Lower lobe of right lung (tissue), 2 donors: ENCODE measurements around the gene PRR30. TPM values are rescaled to one million over a fixed set of nuclear protein-coding genes. Genes with fewer than 3 reads are reported as not detected.
A peak's percentile ranks its signal among the peaks of the same experiment; 100 is the strongest.

Source experiments
- ATAC-seq, 2 donors: fragments of 200-7000 bp; cut with Tn5 transposase; one replicate each; pipeline ENCODE4 v1.9.1; 2020 to 2022; ENCODE audit warnings: mild to moderate bottlenecking in 2 of 2, moderate library complexity in 2 of 2
- DNase-seq: peaks from one replicate; pipeline ENCODE4 v3.0.0-alpha.2; 2020
- H3K27ac ChIP-seq: fragments of 200-600 bp; one replicate; pipeline ENCODE4 v1.8.0; 2022
- H3K27me3 ChIP-seq: fragments of 200-600 bp; one replicate; pipeline ENCODE4 v1.8.0; 2022; ENCODE audit warnings: low read depth
- H3K36me3 ChIP-seq: fragments of 200-600 bp; one replicate; pipeline ENCODE4 v1.8.0; 2022; ENCODE audit warnings: mild to moderate bottlenecking
- H3K4me1 ChIP-seq: fragments of 200-600 bp; one replicate; pipeline ENCODE4 v1.8.0; 2022
- H3K4me3 ChIP-seq: fragments of 200-600 bp; one replicate; pipeline ENCODE4 v1.8.0; 2022; ENCODE audit warnings: mild to moderate bottlenecking
- H3K9me3 ChIP-seq: fragments of 200-600 bp; one replicate; pipeline ENCODE4 v1.8.0; 2022
- intact Hi-C: fragments of 100-400 bp; cut with DNase I; formaldehyde crosslinking; loops from one replicate; pipeline ENCODE4 v1.11.0; 2022
- long read RNA-seq: library from polyadenylated mRNA; unstranded; transcript quantifications from one replicate; pipeline ENCODE4 v2.0.0, GENCODE V29; 2021
- total RNA-seq: library from RNA; stranded (reverse); fragmentation: NEBNext Ultra II Directional; extraction: Animal tissue kit (Norgen Biotek cat#: 25700); gene quantifications from one replicate; pipeline ENCODE4 v1.2.1, GENCODE V29; 2021
- TF ChIP-seq, protein P1 (sequence below): fragments of 200-600 bp; IDR thresholded peaks from one replicate; pipeline ENCODE4 v1.8.0; 2022; ENCODE audit warnings: antibody characterized with exemption, mild to moderate bottlenecking
- donor health status: DM: no; HTN: yes; CAD: no; lungs with severe emphysema.

Gene PRR30
- total RNA-seq = not detected
- long read RNA-seq = 0 reads

DNA sequence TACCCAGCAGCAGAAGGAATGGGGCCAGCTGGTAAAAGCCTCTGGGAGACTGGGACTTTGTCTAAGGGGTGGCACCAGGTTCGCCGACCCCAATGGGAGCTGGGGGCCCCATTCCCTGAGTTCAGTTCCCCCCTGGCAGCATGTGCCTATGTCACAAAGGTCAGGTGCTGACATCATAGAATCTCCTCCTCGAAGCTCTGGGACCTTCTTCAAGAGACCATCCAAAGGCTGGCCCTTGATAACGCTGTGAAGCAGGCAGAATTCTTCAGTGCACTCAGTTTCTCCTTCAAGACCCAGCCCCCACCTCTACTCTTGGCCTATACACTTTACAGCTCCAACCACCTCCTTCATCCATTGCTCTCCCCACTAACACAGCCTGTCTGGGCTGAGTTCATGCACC is at the start of gene PRR30:
Gene PRR30 (minus strand): TSS at position 101 of the 400 bp plus-strand sequence. CDS start 1,081 bp downstream, outside the sequence.
- TF ChIP-seq, protein P1, sequence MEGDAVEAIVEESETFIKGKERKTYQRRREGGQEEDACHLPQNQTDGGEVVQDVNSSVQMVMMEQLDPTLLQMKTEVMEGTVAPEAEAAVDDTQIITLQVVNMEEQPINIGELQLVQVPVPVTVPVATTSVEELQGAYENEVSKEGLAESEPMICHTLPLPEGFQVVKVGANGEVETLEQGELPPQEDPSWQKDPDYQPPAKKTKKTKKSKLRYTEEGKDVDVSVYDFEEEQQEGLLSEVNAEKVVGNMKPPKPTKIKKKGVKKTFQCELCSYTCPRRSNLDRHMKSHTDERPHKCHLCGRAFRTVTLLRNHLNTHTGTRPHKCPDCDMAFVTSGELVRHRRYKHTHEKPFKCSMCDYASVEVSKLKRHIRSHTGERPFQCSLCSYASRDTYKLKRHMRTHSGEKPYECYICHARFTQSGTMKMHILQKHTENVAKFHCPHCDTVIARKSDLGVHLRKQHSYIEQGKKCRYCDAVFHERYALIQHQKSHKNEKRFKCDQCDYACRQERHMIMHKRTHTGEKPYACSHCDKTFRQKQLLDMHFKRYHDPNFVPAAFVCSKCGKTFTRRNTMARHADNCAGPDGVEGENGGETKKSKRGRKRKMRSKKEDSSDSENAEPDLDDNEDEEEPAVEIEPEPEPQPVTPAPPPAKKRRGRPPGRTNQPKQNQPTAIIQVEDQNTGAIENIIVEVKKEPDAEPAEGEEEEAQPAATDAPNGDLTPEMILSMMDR = no peak
- intact Hi-C loops = no loop called here
- Histone ChIP-seq H3K36me3 (no peaks in the 10 kb centered on the region), H3K4me1 (no peaks in the 10 kb centered on the region), H3K27me3 (no peaks in the 10 kb centered on the region), H3K9me3 (no peaks in the 10 kb centered on the region), H3K27ac (no peak within 1 kb of the TSS), H3K4me3 (no peak within 1 kb of the TSS)
- no peak for ATAC-seq
- DNase-seq = no peak

- intact Hi-C loops = no loop called here
These were observed 47.6 kb upstream of the PRR30 start for GRCh38 chr2:27186613-27187345.

GRCh38 chr2:27185331-27186026 is 46.3 kb upstream of the PRR30 start:
- no peaks in the 10 kb centered on the region for H3K27me3 ChIP-seq
- H3K36me3 ChIP-seq = no peaks in the 10 kb centered on the region
- peak; percentile 72 for DNase-seq
- H3K27ac ChIP-seq = peak overlapping the region; percentile 20
- ATAC-seq = peak; percentile 80 to 88
- H3K4me3 ChIP-seq = no peak overlapping the region
- H3K4me1 ChIP-seq = no peaks in the 10 kb centered on the region
- TF ChIP-seq, protein P1 = no peak
- H3K9me3 ChIP-seq = no peaks in the 10 kb centered on the region
- intact Hi-C loops = no loop called here

More at GRCh38 chr2:27186613-27187345, 47.6 kb upstream of the PRR30 start:
- no peaks in the 10 kb centered on the region for H3K4me1 ChIP-seq
- ATAC-seq = no peak
- no peak for DNase-seq
- no peaks in the 10 kb centered on the region for H3K36me3 ChIP-seq
- H3K4me3 ChIP-seq = no peak overlapping the region
- H3K9me3 ChIP-seq = no peaks in the 10 kb centered on the region
- TF ChIP-seq, protein P1 = no peak
- no peak overlapping the region for H3K27ac ChIP-seq
- no peaks in the 10 kb centered on the region for H3K27me3 ChIP-seq

DNA sequence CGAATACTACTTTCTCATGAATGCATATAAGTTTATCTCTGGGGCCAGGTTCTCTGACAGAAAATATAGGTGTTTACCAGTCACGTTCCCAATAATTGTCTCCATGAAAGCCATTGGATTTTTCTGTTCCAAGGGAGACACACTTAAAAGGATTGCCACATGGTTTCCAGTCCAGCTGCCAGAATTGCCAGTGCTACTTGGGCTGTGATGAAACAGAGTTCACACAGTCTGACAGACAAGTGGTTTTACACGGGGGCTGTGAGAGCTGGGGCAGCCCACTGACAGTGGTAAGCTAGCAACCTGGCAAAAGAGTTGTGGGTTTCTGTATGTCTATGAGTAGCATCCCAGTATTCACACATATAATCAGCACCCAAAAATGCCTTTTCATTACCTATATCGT is 44.9 kb upstream of the PRR30 start:
- ATAC-seq (peak; percentile 23 to 28), DNase-seq (no peak)
- no peaks in the 10 kb centered on the region for H3K4me1 ChIP-seq
- H3K27ac ChIP-seq = peak overlapping the region; percentile 20
- no peaks in the 10 kb centered on the region for H3K36me3 ChIP-seq
- no peaks in the 10 kb centered on the region for H3K9me3 ChIP-seq
- intact Hi-C loops = no loop called here
- no peaks in the 10 kb centered on the region for H3K27me3 ChIP-seq
- TF ChIP-seq, protein P1 = no peak
- H3K4me3 ChIP-seq = no peak overlapping the region

DNA sequence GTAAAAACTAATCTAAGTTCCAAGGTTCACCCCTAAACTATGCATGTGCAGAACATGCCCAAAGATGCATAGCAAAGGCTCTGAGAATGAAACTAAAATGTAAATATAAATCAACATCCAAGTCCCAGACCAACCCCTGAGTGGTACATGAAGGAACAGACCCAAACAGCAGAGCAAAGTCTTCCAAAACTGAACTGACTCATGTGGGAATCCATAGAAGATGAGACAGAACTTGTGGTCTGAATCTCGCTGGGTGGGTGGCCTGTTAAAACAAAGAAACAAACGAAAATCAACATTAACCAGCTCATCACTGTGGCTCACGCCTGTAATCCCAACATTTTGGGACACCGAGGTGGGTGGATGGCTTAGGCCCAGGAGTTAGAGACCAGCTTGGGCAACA is 43.1 kb upstream of the PRR30 start:
- Histone ChIP-seq H3K36me3 (no peaks in the 10 kb centered on the region), H3K4me3 (no peak overlapping the region), H3K27ac (peak overlapping the region; percentile 57), H3K9me3 (no peaks in the 10 kb centered on the region), H3K27me3 (no peaks in the 10 kb centered on the region), H3K4me1 (no peaks in the 10 kb centered on the region)
- no peak for ATAC-seq
- DNase-seq = no peak
- TF ChIP-seq, protein P1 = no peak
- intact Hi-C loops = no loop called here
